NT2/D1 (cell line): Measurements from ENCODE around the gene POLG.
A peak's percentile ranks its signal among the peaks of the same experiment; 100 is the strongest.

Experiments
- DNase-seq: peaks from one replicate; pipeline ENCODE4 v3.0.0-alpha.2; 2011; ENCODE audit warnings: low read depth, low spot score
- H3K27me3 ChIP-seq: 2 replicates; pipeline ENCODE4 v1.6.0; 2011; ENCODE audit warnings: mild to moderate bottlenecking; ENCODE audit not compliant: insufficient read length, insufficient read depth
- H3K36me3 ChIP-seq: 2 replicates; pipeline ENCODE4 v1.6.1; 2011; ENCODE audit warnings: mild to moderate bottlenecking, low read length, mixed read lengths; ENCODE audit not compliant: insufficient read depth, insufficient read length
- H3K4me1 ChIP-seq: 2 replicates; pipeline ENCODE4 v1.5.1; 2011; ENCODE audit not compliant: insufficient read depth, insufficient read length
- H3K4me3 ChIP-seq: 2 replicates; pipeline ENCODE4 v1.5.1; 2011; ENCODE audit warnings: low read depth; ENCODE audit not compliant: insufficient read length
- H3K9ac ChIP-seq: 2 replicates; pipeline ENCODE4 v1.6.0; 2011; ENCODE audit warnings: low read depth; ENCODE audit not compliant: insufficient read length
- H3K9me3 ChIP-seq: 2 replicates; pipeline ENCODE4 v1.5.1; 2011; ENCODE audit warnings: mild to moderate bottlenecking, low read length; ENCODE audit not compliant: insufficient read depth
- SUZ12 ChIP-seq: IDR thresholded peaks from 2 replicates; pipeline ENCODE4 v1.6.1; 2011; ENCODE audit not compliant: insufficient read length, insufficient read depth; ENCODE audit errors: extremely low read depth
- YY1 ChIP-seq: IDR thresholded peaks from 2 replicates; pipeline ENCODE4 v1.6.1; 2011; ENCODE audit not compliant: insufficient read length, insufficient read depth
- ZNF274 ChIP-seq: IDR thresholded peaks from 2 replicates; pipeline ENCODE4 v1.6.1; 2011; ENCODE audit warnings: mild to moderate bottlenecking, low read depth, low read length

POLG gene

GRCh38 chr15:89333011-89333860, 1.4 kb downstream of the POLG start:
- H3K9ac ChIP-seq = peak overlapping the region; percentile 96
- H3K27me3 ChIP-seq = peaks cover 12% of the 10 kb centered on the region
- peaks cover 2% of the 10 kb centered on the region for H3K4me1 ChIP-seq
- peaks cover 55% of the 10 kb centered on the region for H3K36me3 ChIP-seq
- no peak for DNase-seq
- H3K4me3 ChIP-seq = peak overlapping the region; percentile 94
- TF ChIP-seq YY1 (no peak), SUZ12 (no peak), ZNF274 (no peak)
- H3K9me3 ChIP-seq = no peaks in the 10 kb centered on the region

- H3K4me3 ChIP-seq = no peak overlapping the region
- peaks cover 2% of the 10 kb centered on the region for H3K4me1 ChIP-seq
- H3K9ac ChIP-seq = no peak overlapping the region
- H3K36me3 ChIP-seq = peaks cover 63% of the 10 kb centered on the region
- peaks cover 12% of the 10 kb centered on the region for H3K27me3 ChIP-seq
- TF ChIP-seq SUZ12 = no peak
- TF ChIP-seq ZNF274 = no peak
- no peak for TF ChIP-seq YY1
- no peaks in the 10 kb centered on the region for H3K9me3 ChIP-seq
- DNase-seq = no peak
These were observed 2.2 kb downstream of the POLG start for GRCh38 chr15:89332446-89332845.

- Histone ChIP-seq H3K4me3 (no peak overlapping the region), H3K27me3 (peaks cover 8% of the 10 kb centered on the region), H3K9ac (no peak overlapping the region)
These were observed 3.6 kb downstream of the POLG start for GRCh38 chr15:89330881-89331595.

GRCh38 chr15:89330119-89330518, 4.5 kb downstream of the POLG start:
- Histone ChIP-seq H3K27me3 (no peaks in the 10 kb centered on the region), H3K9ac (no peak overlapping the region), H3K36me3 (peaks cover 86% of the 10 kb centered on the region), H3K4me1 (peaks cover 2% of the 10 kb centered on the region), H3K4me3 (no peak overlapping the region), H3K9me3 (no peaks in the 10 kb centered on the region)
- no peak for DNase-seq
- TF ChIP-seq ZNF274 (no peak), SUZ12 (no peak), YY1 (no peak)

More at GRCh38 chr15:89330881-89331595, 3.6 kb downstream of the POLG start:
- Histone ChIP-seq H3K36me3 (peaks cover 77% of the 10 kb centered on the region), H3K4me1 (peaks cover 2% of the 10 kb centered on the region), H3K9me3 (no peaks in the 10 kb centered on the region)
- no peak for TF ChIP-seq SUZ12
- TF ChIP-seq ZNF274 = no peak
- no peak for TF ChIP-seq YY1
- DNase-seq = no peak

GRCh38 chr15:89329329-89330084, 5.1 kb downstream of the POLG start:
- H3K36me3 ChIP-seq = peaks cover 92% of the 10 kb centered on the region
- DNase-seq = no peak
- no peaks in the 10 kb centered on the region for H3K27me3 ChIP-seq
- H3K9me3 ChIP-seq = no peaks in the 10 kb centered on the region
- TF ChIP-seq YY1 = no peak
- no peak for TF ChIP-seq ZNF274
- TF ChIP-seq SUZ12 = no peak
- H3K4me3 ChIP-seq = no peak overlapping the region
- peaks cover 2% of the 10 kb centered on the region for H3K4me1 ChIP-seq
- no peak overlapping the region for H3K9ac ChIP-seq

- peaks cover 2% of the 10 kb centered on the region for H3K4me1 ChIP-seq
- no peak overlapping the region for H3K4me3 ChIP-seq
- H3K9me3 ChIP-seq = no peaks in the 10 kb centered on the region
- TF ChIP-seq SUZ12 (no peak), ZNF274 (no peak), YY1 (no peak)
- DNase-seq = no peak
- H3K9ac ChIP-seq = no peak overlapping the region
- no peaks in the 10 kb centered on the region for H3K27me3 ChIP-seq
- H3K36me3 ChIP-seq = peaks cover 99% of the 10 kb centered on the region
These were observed 6.0 kb downstream of the POLG start for GRCh38 chr15:89328398-89329254.
